Mucosa of stomach (tissue), 1 donor: ENCODE results near the gene KDM1B.
A peak's percentile ranks its signal among the peaks of the same experiment; 100 is the strongest.
"Not testable (repeated sequence)": the region's sequence is repeated elsewhere in the genome, so short reads cannot be mapped to it uniquely, and the experiment has no call there.

Experiments used
- H3K27me3 ChIP-seq: one replicate; pipeline ENCODE4 v1.7.0; 2013; ENCODE audit warnings: mild to moderate bottlenecking, low read length; ENCODE audit not compliant: control insufficient read depth, insufficient read depth
- H3K36me3 ChIP-seq: one replicate; pipeline ENCODE4 v1.7.0; 2013; ENCODE audit warnings: low read length; ENCODE audit not compliant: control insufficient read depth, insufficient read depth
- H3K4me1 ChIP-seq: one replicate; pipeline ENCODE4 v1.7.0; 2013; ENCODE audit warnings: mild to moderate bottlenecking, low read length; ENCODE audit not compliant: control insufficient read depth, insufficient read depth
- H3K4me3 ChIP-seq: one replicate; pipeline ENCODE4 v1.7.0; 2013; ENCODE audit warnings: low read length
- H3K9ac ChIP-seq: one replicate; pipeline ENCODE4 v1.7.0; 2013; ENCODE audit warnings: mild to moderate bottlenecking, low read length, moderate library complexity
- H3K9me3 ChIP-seq: one replicate; pipeline ENCODE4 v1.7.0; 2013; ENCODE audit warnings: mild to moderate bottlenecking, low read length, moderate library complexity; ENCODE audit not compliant: control insufficient read depth
- donor health status: Pancreatic carcinoma.

Gene KDM1B

GRCh38 chr6:18136260-18136659, 19.0 kb upstream of the KDM1B start:
- no peaks in the 10 kb centered on the region for H3K9me3 ChIP-seq
- peaks cover 4% of the 10 kb centered on the region for H3K36me3 ChIP-seq
- no peaks in the 10 kb centered on the region for H3K4me1 ChIP-seq
- H3K9ac ChIP-seq, result no peak overlapping the region
- no peak overlapping the region for H3K4me3 ChIP-seq
- H3K27me3 ChIP-seq, result no peaks in the 10 kb centered on the region

- H3K9me3 ChIP-seq, result no peaks in the 10 kb centered on the region
- H3K27me3 ChIP-seq, result no peaks in the 10 kb centered on the region
- H3K4me1 ChIP-seq, result no peaks in the 10 kb centered on the region
- no peak overlapping the region for H3K9ac ChIP-seq
- H3K4me3 ChIP-seq, result no peak overlapping the region
- H3K36me3 ChIP-seq, result peaks cover 7% of the 10 kb centered on the region
Measured at GRCh38 chr6:18138906-18139305, 16.3 kb upstream of the KDM1B start.

- no peak overlapping the region for H3K4me3 ChIP-seq
- H3K9me3 ChIP-seq, result no peaks in the 10 kb centered on the region
- H3K27me3 ChIP-seq, result no peaks in the 10 kb centered on the region
- peaks cover 5% of the 10 kb centered on the region for H3K36me3 ChIP-seq
- no peak overlapping the region for H3K9ac ChIP-seq
- H3K4me1 ChIP-seq, result no peaks in the 10 kb centered on the region
Measured at GRCh38 chr6:18139935-18140621, 15.1 kb upstream of the KDM1B start.

DNA sequence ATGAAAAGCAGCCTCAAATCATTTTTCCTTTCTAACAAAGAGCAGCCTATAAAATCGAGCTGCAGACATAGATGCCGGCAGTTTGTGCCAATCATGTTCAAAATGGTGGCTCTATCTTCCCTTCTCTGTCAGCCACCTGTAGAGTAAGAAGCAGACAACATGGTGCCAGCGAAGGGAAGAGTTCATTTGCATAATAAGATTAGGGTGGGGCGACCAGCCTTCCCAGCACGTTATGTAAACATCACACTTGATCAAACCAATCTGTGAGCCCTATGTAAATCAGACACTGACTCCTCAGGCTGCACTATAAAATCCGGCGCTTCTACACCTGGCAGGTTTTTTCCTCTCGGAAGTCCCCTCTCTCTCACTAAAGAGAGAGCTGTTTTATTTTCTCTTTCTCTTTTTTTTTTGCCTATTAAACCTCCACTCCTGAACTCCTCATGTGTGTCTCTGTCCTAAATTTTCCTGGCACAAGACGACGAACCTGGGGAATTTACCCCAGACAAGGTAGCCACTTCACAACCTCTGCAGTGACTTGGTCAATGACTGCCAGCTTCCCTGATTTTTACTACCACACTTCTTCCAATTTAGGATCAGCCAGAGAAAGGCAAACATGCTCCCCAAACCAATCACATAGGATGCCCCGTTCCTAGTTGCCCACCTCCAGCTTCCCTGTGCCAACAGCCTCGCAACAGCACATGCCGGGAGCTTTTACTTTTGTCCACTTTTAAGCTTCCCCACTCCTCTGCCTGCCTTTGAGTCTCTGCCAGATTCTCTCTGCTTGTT, 13.2 kb upstream of the KDM1B start:
- no peak overlapping the region for H3K9ac ChIP-seq
- no peaks in the 10 kb centered on the region for H3K9me3 ChIP-seq
- H3K27me3 ChIP-seq, result no peaks in the 10 kb centered on the region
- H3K36me3 ChIP-seq, result peaks cover 3% of the 10 kb centered on the region
- no peaks in the 10 kb centered on the region for H3K4me1 ChIP-seq
- no peak overlapping the region for H3K4me3 ChIP-seq

DNA sequence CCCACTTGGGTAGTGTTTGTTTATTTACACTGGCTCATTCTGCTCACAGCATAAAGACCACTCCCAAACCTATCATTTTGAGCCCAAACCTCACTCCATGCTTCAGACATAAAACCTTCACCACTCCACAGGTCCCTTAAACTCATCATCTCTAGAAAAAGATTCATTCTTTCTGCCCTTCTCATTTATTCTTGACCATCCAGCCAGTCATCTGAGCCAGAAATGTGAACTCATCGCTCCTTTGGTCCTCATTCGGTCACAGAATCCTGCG, 12.7 kb upstream of the KDM1B start:
- Histone ChIP-seq H3K9me3 (no peaks in the 10 kb centered on the region), H3K4me1 (peaks cover 2% of the 10 kb centered on the region), H3K9ac (no peak overlapping the region), H3K27me3 (no peaks in the 10 kb centered on the region), H3K4me3 (no peak overlapping the region), H3K36me3 (peaks cover 3% of the 10 kb centered on the region)

- H3K27me3 ChIP-seq, result no peaks in the 10 kb centered on the region
- H3K4me1 ChIP-seq, result peaks cover 3% of the 10 kb centered on the region
- peaks cover 3% of the 10 kb centered on the region for H3K36me3 ChIP-seq
Measured at GRCh38 chr6:18147160-18147559, 8.1 kb upstream of the KDM1B start.

DNA sequence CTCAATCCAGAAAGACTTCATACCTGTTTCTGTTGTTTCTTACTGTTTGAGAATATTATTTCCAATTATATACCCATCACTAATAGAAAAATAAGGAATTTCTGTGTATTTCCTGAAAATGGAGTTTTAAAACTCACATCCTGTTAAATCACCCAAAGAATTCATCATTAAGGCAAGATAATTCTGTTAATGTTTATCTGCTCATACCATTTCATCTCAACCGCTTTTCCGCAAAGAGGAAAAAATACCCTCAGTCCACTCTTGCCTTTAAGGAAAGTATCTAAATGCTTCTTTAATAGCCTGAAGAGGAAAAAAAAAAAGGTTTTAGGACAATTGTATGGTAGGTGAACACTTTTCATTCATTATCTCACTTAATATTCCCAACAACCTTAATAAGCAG, 7.6 kb upstream of the KDM1B start:
- Histone ChIP-seq H3K36me3 (peaks cover under 1% of the 10 kb centered on the region), H3K9ac (no peak overlapping the region), H3K27me3 (no peaks in the 10 kb centered on the region), H3K9me3 (no peaks in the 10 kb centered on the region), H3K4me1 (peaks cover 3% of the 10 kb centered on the region), H3K4me3 (no peak overlapping the region)

More at GRCh38 chr6:18147160-18147559, 8.1 kb upstream of the KDM1B start:
- H3K4me3 ChIP-seq, result no peak overlapping the region
- H3K9me3 ChIP-seq, result no peaks in the 10 kb centered on the region
- H3K9ac ChIP-seq, result no peak overlapping the region

DNA sequence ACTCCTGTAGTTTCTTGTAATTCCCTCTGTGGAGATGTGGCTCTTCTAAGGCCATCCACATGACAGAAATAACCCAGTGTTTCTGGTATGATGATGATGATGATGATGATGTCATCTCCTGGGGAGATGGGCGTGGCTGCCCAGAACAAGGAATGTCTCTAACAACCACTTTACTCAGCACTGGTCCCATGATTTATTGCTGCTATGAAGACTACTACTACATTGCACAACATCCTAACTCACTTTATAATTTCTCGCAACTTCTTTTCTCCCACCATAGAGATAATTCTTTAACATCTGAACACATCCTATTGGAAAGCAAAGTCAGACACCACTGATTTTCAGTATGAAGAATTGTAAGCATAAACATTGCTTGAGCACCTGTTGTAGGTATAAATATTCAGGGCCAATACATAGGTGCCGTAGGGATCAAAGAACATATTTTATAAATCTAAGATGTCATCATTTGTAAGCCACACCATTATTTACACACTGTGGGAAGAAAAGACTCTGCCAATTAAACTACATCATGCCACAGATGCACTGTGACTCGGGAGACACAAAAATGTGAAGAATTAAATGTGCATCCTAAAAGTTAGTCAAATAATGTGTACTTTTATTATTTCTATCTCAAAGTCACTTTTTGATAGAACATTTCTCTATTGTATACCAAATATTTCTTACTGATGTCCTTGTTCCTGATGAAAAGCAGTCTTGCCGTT, 6.8 kb upstream of the KDM1B start:
- Histone ChIP-seq H3K9me3 (no peaks in the 10 kb centered on the region), H3K36me3 (no peaks in the 10 kb centered on the region), H3K27me3 (no peaks in the 10 kb centered on the region), H3K9ac (no peak overlapping the region), H3K4me1 (peaks cover 6% of the 10 kb centered on the region), H3K4me3 (no peak overlapping the region)

- not testable (repeated sequence) for H3K4me3 ChIP-seq, H3K36me3 ChIP-seq, H3K27me3 ChIP-seq, H3K9me3 ChIP-seq, H3K9ac ChIP-seq
- H3K4me1 ChIP-seq, result peaks cover 16% of the 10 kb centered on the region
Measured at GRCh38 chr6:18151391-18151790, 3.8 kb upstream of the KDM1B start.

DNA sequence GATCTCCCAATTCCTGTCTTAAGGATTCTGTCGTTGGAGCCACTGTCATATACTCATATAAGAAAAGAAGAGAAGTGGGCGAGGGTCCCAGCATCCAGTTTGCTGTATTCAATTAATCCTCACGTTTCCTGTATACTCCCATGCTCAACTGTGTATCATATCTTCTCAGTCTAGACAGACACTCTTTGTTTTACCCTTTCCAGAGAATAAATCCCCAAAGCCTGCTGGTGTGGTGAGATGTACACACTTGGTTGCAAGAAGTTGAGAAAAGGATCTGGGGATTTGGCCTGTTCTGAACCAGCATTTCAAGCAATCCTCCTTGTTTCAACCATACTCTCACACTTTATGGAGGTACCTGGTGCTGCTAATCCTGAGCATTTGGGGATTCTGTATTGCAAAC, 3.4 kb upstream of the KDM1B start:
- H3K4me3 ChIP-seq, result no peak overlapping the region
- no peaks in the 10 kb centered on the region for H3K9me3 ChIP-seq
- H3K27me3 ChIP-seq, result no peaks in the 10 kb centered on the region
- H3K9ac ChIP-seq, result no peak overlapping the region
- no peaks in the 10 kb centered on the region for H3K36me3 ChIP-seq
- H3K4me1 ChIP-seq, result peaks cover 17% of the 10 kb centered on the region

- Histone ChIP-seq H3K27me3 (no peaks in the 10 kb centered on the region), H3K4me1 (peaks cover 14% of the 10 kb centered on the region), H3K9ac (no peak overlapping the region), H3K36me3 (no peaks in the 10 kb centered on the region), H3K9me3 (no peaks in the 10 kb centered on the region), H3K4me3 (no peak overlapping the region)
Measured at GRCh38 chr6:18153311-18153703, 1.9 kb upstream of the KDM1B start.

- peaks cover 14% of the 10 kb centered on the region for H3K4me1 ChIP-seq
- H3K27me3 ChIP-seq, result no peaks in the 10 kb centered on the region
- peak within 1 kb of the TSS; percentile 93 for H3K9ac ChIP-seq
- no peaks in the 10 kb centered on the region for H3K9me3 ChIP-seq
- peak within 1 kb of the TSS; percentile 82 for H3K4me3 ChIP-seq
- no peaks in the 10 kb centered on the region for H3K36me3 ChIP-seq
Measured at GRCh38 chr6:18154507-18155149, 594 bp upstream of the KDM1B start, which contains the start of gene TPMT. TSS of gene TPMT (minus strand) at chr6:18155077. CDS start at chr6:18149127, 5,950 bp downstream.
